Peyer's patch (tissue), 4 donors: ENCODE results near the gene GALNT9.

Source experiments
- CTCF ChIP-seq, 6 experiments: fragments of 450-650 bp in 4 of 6; fragments of 200-600 bp in 2 of 6; sonication (generic) in 1 of 6; IDR thresholded peaks; one replicate each; pipeline ENCODE4 v1.5.1; 2017 to 2019; ENCODE audit warnings: antibody characterized with exemption in 6 of 6, mild to moderate bottlenecking in 3 of 6, moderate library complexity in 1 of 6
- POLR2A ChIP-seq, 2 donors: fragments of 450-650 bp; IDR thresholded peaks; one replicate each; pipeline ENCODE4 v1.5.1; 2017; ENCODE audit warnings: antibody characterized with exemption in 2 of 2, mild to moderate bottlenecking in 2 of 2, moderate library complexity in 2 of 2

DNA sequence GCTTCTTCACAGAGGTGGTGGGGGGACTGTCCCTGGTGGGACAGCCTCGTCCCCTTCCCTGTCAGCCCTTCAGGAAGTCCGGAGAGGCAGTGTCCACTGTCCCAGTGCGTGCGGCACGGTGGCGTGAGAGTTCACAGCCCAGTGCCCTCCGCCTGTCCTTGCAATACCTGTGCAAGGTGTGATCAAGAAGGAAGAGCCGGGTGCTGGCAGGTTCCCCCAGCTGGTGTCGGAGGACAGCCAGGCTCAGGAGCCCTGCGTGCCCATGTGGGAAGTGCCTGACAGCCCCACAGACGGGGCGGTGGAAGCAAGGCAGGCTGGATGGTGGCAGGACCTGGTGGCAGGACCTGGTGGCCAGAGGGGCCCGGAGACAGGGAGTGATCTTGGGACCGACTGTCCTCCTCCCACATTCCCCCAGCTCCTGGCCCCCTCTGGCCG, 168.8 kb downstream of the GALNT9 start:
- TF ChIP-seq POLR2A (IDR thresholded peaks at IDR 0.05) = no peak
- no peak for TF ChIP-seq CTCF (IDR thresholded peaks at IDR 0.05)
